GM18498 (cell line): ENCODE data around the gene WNK2.

Experiments used
- ATAC-seq: cut with Tn5 transposase; IDR thresholded peaks from one replicate; pipeline ENCODE4 v1.9.1; 2021; ENCODE audit warnings: mild to moderate bottlenecking, moderate library complexity; ENCODE audit not compliant: unreplicated experiment

WNK2 gene

GRCh38 chr9:93303806-93304573 lies 120.1 kb downstream of the WNK2 start:
- no peak for ATAC-seq

DNA sequence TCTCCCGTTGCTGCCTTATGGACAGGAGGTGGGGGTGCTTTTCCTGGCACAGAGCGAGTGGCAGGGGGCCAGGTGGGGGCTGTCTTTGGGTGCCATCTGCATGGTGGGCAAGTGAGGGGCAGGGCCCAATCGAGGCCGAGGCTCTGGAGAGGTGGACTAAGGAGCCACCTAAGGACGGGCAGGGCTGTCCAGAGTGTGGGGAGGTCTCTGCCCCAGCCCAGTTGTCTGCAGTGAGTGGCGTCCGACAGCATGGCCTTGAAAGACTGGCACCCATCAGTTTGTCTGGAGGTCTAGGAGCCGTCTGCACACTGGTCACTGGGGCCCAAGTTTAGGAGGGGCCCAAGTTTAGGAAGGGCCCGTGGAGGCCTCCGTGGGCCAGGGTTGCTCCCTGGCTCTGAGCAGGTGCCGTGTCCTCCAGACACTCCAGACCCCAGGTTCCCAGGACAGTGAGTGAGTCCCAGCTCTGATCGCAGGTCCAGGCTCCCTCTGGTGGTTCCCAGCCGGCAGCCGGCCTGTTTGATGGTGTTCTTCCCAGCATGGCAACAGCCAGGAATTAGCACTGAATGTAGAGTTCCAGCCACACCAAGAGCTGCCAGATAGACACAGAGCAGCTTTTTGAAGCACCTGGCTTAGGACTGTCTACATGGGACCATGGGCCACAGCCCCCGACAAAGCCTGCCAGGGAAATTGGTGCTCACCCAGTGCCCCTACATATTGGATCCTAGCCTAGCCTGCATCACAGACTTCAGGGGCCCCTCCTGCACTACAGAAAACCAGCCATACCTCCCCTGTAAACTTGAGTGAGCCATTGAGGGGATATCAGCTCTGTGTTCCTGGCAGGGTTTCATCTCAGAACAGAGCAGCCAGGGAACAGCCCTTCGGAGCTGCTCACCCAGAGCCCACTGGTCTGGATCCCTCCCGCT lies 120.9 kb downstream of the WNK2 start:
- ATAC-seq, result no peak

- no peak for ATAC-seq
These were observed 121.6 kb downstream of the WNK2 start for GRCh38 chr9:93305497-93306020.

DNA sequence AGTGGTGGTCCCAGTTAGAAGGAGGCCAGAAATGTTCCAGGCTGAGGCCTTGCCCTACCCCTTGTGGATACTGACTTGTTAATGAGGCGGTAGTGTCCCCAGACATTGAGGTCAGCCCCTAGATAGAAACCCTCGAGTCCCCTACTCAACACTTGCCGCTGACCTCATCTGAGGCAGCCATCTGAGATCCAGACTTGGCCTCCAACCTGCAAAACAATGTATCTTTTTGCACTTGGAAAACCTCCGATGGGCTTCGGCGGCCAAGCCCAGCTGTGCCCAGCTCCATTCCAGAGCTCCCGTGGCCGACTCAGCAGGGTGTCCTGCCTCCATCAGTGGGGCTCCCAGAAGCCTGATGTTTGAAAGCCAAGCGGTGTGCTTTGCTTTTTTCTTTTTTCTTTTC lies 122.1 kb downstream of the WNK2 start:
- no peak for ATAC-seq

DNA sequence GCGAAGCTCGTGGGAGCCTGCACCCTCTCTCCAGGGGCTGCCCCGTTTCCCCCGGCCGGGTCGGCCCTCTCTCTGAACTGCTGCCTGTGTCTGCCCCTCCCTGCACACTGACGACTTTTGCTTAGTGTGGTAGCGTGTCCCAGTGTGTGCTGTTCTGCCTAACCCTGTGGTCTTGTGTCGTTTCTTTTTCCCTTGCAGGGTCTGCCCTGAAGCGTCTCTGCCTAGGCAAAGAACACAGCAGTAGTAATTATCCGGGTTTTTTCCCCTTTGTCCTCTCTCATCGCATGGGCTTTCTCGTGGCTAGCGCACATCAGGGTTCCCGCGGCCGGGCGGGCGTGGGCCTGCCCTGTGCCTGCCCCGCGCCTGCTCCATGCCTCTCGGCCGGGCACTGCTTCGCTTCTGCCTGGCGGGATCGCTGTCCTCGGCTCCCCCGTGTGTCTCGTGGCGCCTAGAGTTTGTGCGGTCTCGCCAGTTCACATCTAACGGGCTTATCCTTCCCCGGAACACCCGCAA lies 122.7 kb downstream of the WNK2 start:
- no peak for ATAC-seq

GRCh38 chr9:93307468-93308157 lies 123.7 kb downstream of the WNK2 start:
- ATAC-seq, result no peak

GRCh38 chr9:93308158-93308602 lies 124.2 kb downstream of the WNK2 start:
- ATAC-seq, result no peak

DNA sequence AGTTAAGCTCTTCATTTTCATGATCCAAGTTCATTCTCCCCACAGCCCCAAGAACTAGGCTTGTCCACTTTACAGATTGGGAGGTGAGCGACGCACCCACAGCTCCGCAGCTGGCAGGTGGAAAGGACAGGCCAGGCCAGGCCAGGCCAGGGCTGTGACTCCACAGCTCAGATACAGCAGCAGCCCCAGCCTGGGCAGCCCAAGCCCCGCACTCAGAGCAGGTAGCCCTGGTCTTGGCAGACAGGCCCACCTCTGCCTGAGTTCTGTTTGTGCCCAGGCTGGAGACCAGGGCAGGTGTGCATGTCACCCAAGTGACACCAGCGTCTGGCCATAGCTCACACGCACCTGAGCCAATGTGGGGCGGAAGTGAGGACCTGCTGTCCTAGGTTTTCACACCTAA lies 124.7 kb downstream of the WNK2 start:
- ATAC-seq, result no peak

DNA sequence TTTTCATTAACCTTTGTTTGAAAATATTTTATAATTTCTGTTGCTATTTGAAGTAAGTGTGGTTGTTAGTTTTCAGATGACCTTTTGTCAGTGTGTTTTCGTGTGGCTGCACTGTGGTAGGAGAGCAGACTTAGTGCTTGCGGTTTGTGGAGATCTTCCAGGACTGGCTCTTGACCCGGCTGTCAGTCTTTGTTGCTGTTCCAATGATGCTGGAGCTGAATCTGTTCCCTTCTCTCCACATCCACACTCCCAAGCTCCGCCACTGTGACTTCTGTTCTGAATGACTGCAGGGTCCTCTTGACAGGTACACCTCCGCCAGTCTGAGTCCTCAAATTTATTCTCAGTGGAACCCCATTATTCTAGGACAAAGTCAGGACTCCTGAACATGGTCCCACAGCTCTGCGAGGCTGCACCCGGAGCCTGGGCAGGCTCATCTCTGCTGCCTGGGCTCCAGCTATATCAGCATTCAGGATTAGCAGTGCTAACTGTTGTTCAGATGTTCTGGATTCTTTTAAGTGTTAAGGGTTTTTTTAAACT lies 126.0 kb downstream of the WNK2 start:
- no peak for ATAC-seq

- ATAC-seq, result no peak
These were observed 131.2 kb downstream of the WNK2 start for GRCh38 chr9:93315118-93315517.

GRCh38 chr9:93315960-93316359 lies 132.0 kb downstream of the WNK2 start:
- ATAC-seq, result no peak

- no peak for ATAC-seq
These were observed 133.0 kb downstream of the WNK2 start for GRCh38 chr9:93316726-93317494.

DNA sequence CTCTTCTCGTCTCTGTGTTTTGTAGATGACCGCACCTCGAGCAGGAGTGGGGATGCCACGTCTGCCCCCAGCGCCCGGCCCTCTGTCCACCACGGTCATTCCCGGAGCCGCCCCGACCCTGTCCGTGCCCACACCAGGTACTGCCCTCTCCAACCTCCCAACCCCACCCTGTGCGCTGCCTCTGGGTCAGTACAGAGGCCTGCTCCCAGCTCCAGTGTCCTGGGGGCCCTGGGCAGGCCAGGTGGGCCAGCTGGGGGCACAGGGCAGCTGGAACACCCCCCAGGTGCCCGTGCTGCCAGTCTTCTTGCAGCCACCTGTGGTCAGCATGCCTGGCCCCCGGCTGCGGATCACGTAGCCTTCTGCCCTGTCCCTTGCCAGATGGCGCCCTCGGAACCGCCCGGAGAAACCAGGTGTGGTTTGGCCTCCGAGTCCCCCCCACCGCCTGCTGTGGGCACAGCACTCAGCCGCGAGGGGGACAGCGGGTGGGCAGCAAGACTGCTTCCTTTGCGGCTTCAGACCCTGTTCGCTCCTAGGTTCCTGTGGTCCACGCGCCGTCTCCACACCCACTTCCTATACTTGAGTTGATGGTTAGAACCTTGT lies 133.7 kb downstream of the WNK2 start:
- no peak for ATAC-seq

- no peak for ATAC-seq
These were observed 134.5 kb downstream of the WNK2 start for GRCh38 chr9:93318480-93318879.

GRCh38 chr9:93319301-93319991 lies 135.5 kb downstream of the WNK2 start:
- ATAC-seq, result no peak

GRCh38 chr9:93319992-93320500 lies 136.1 kb downstream of the WNK2 start:
- no peak for ATAC-seq

- ATAC-seq, result no peak
These were observed 136.8 kb downstream of the WNK2 start for GRCh38 chr9:93320591-93321219.

- ATAC-seq, result no peak
These were observed 137.3 kb downstream of the WNK2 start for GRCh38 chr9:93321220-93321610.
